Hindlimb muscle (tissue), 1 donor: ENCODE data around the gene MMP17. TPM values are rescaled to one million over a fixed set of nuclear protein-coding genes. Genes with fewer than 3 reads are reported as not detected.

Experiments used
- DNase-seq: peaks from one replicate; pipeline ENCODE4 v3.0.0-alpha.2; 2013
- polyA plus RNA-seq: library from polyadenylated mRNA; unstranded; fragments of 120-200 nt; gene quantifications from one replicate; pipeline ENCODE4 v1.2.1, GENCODE V29; 2013; ENCODE audit not compliant: insufficient read length

Gene MMP17
- polyA plus RNA-seq, 1 donor, result 6.5 TPM

DNA sequence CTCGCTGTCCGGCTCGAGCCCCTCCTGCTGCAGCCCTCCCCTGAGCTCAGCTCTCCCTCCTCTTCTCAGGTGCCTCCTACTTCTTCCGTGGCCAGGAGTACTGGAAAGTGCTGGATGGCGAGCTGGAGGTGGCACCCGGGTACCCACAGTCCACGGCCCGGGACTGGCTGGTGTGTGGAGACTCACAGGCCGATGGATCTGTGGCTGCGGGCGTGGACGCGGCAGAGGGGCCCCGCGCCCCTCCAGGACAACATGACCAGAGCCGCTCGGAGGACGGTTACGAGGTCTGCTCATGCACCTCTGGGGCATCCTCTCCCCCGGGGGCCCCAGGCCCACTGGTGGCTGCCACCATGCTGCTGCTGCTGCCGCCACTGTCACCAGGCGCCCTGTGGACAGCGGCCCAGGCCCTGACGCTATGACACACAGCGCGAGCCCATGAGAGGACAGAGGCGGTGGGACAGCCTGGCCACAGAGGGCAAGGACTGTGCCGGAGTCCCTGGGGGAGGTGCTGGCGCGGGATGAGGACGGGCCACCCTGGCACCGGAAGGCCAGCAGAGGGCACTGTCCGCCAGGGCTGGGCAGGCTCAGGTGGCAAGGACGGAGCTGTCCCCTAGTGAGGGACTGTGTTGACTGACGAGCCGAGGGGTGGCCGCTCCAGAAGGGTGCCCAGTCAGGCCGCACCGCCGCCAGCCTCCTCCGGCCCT is 22.8 kb downstream of the MMP17 start:
- DNase-seq, result no peak

DNA sequence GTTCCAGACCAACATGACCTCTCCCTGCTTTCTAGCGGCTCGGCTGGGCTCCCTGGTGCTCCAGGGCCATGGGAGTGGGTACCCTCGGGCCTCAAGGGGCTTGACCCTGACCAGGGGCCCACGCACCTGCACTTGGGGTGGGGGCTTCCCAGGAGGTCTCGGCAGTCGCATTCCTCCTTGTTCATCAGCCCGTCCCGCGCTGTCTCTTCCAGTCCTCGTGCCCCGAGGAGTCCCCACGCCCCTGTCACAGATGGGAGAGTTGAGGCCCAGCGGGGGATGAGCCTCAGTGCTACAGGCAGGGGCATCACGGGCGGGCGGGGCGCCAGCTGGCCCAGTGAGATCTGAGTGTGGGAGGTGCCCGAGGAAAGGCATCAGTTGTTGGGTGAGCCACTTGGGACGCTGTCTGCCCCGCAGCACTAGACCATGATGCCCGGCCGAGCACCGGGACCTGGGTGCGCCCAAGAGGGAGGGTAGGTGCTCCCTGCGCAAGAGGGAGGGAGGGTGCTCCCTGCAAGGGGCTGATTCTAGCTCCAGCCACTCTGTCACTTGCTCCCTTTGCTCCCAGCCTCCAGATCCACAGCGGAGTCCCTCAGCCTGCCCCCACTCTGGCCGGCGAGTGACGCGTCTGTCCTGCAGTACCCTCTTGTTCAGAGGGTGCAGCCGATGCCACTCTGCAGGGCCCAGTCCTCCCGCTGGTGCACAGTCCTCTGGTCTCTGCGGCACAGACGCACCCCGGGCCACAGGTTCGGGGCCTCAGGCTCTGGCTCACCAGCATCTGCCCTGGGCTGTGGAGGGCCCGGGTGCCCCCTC is 23.8 kb downstream of the MMP17 start:
- no peak for DNase-seq

DNA sequence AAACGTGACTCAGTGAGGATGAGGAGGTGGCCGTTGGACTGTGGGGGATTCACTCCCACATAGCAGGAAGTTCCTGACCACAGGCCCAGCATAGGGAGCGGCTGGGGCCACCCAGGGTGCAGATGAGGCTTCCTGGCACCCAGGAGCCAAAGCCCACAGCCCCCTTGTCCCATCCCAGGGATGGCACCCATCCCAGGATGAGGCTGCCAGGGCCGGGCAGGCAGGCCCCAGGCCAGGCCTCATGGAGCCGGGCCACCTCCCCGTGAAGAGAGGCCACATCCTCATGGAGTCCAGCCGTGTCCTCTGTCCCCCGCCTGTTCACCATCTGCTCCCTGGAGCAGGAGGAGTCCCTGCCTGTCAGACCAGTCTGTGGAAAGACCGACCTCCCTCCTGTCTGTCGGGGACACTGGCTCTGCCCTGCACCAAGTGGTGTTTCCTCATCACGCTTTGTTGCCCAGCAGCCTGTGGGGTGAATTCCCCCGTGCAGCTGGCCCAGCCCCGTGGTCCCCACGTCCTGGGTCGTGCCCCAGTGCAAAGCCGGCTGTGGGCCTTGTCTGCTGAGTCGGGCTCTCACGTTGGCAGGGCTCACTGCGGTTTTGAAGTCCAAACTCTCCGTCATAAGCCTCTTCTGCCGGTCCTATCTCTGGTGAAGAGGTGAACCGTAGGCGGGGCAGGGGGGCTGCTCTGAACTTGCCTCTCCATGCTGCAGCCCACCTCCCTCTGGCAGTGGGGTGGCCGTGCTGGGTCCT is 24.5 kb downstream of the MMP17 start:
- no peak for DNase-seq

DNA sequence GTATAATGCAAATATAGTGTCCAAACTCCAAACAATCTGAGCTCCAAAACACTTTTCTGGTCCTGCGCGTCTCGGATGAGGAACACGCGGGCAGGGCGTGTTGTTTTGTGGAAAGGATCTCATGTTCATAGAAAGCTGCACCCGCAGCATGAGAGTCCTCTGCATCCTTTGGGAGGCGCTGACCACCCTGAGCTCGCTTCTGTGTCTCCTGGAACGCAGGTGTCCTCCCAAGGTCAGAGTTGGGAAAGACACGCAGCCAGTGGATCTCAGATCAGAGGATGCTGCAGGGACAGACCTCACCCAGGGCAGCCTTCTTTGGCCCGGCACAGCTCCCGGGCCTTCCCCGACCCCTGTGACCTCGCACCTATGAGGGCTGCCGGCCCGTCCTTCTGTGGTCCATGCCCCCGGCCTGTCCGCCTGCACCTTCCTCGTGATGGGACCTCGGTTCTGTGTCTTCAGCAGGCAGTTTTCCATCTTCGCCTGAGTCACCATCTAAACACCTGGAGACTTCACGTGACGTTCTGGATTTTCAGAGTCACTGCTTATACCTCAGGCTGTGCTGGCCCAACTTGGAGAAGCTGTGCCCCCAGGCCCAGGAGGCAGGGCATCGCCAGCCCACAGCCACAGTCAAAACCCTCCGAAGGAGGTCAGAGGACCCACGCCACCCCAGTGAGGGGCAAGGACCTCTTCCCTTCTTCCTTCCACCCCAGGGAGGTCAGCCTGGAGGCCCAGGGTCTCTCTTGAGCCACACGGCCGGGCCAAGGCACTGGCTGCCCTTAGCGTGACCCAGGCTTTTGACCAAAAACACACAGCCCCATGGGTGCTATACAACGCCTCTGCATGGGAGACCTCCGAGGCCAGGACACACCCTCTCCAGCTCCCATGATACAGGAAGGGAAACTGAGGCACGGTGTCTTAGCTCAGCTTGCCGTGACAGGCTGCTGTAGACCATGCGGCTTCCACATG is 25.9 kb downstream of the MMP17 start:
- no peak for DNase-seq

DNA sequence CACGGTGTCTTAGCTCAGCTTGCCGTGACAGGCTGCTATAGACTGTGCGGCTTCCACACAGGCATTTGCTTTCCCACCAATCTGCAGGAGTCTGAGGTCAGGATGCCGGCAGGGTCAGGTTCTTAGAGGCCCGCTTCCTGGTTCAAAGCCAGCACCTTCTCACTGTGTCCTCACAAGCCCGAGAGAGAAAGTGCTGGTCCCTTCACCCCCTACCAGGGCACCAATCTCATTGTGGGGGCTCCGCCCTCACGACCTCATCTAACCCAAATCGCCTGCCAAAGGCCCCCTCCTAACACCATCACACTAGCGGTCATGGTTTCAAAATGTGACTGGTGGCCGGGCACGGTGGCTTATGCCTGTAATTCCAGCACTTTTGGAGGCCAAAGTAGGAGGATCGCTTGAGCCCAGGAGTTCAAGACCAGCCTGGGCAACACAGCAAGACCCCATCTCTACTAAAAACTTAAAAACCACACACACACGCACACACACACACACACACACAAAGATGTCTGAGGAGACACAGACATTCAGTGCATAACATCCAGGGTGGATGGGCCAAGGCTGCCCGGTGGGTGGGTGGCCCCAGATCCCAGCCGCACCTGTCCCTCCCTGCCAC is 26.8 kb downstream of the MMP17 start:
- no peak for DNase-seq

GRCh38 chr12:131855521-131856142 is 27.4 kb downstream of the MMP17 start:
- DNase-seq, result no peak

DNA sequence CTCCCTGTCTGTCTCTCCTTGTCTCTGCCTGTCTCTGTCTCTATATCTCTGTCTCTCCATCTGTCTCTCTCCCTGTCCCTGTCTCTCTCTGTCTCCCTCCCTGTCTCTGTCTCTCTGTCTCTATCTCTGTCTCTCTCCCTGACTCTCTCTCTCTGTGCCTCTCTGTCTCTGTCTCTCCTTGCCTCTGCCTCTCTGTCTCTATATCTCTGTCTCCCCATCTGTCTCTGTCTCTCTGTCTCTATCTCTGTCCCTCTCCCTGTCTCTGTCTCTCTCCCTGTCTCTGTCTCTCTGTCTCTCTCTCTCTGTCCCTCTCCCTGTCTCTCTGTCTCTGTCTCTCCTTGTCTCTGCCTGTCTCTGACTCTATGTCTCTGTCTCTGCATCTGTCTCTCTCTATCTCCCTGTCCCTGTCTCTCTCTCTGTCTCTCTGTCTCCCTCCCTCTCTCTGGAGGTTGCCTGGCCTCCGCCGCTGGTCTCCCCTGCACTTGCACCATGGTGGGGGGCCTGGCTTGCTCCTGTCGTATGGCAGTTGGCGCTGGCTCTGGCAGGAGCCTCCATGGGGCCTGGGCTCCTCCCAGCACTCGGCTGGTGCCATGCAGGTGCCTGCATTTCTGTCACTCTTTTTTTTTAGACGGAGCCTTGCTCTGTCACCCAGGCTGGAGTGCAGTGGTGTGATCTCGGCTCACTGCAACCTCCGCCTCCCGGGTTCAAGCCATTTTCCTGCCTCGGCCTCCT is 28.3 kb downstream of the MMP17 start:
- no peak for DNase-seq

GRCh38 chr12:131857908-131858850 is 30.0 kb downstream of the MMP17 start:
- DNase-seq, result no peak

GRCh38 chr12:131860472-131861260 is 32.5 kb downstream of the MMP17 start:
- DNase-seq, result no peak

- DNase-seq, result no peak
These were observed 33.3 kb downstream of the MMP17 start for GRCh38 chr12:131861261-131862083.

- DNase-seq, result no peak
These were observed 33.9 kb downstream of the MMP17 start for GRCh38 chr12:131862084-131862441.

GRCh38 chr12:131862600-131862993 is 34.4 kb downstream of the MMP17 start:
- DNase-seq, result no peak

- no peak for DNase-seq
These were observed 35.0 kb downstream of the MMP17 start for GRCh38 chr12:131862994-131863710.

- no peak for DNase-seq
These were observed 35.7 kb downstream of the MMP17 start for GRCh38 chr12:131863711-131864396.

DNA sequence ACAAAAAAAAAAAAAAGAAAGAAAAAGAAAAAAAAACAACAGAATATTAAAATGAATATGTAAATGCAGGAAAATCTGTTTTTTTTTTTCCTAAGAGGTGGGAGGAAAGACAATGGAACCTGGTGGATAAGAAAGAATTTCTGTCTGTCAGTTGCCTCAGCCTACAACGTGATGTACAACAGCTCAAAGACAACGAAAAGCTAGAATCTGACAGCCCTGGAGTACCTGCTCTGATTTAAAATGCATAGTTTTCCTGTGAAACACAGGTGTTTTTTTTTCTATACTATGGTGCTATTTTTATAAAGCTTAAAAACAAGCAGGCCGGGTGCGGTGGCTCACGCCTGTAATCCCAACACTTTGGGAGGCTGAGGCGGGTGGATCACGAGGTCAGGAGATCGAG is 36.3 kb downstream of the MMP17 start:
- no peak for DNase-seq

- no peak for DNase-seq
These were observed 37.1 kb downstream of the MMP17 start for GRCh38 chr12:131865180-131865875.
